Cardiac fibroblast (primary cell): ENCODE measurements around the gene MAGEB4.

Experiments
- DNase-seq, 2 donors: peaks; one replicate each; pipeline versions ENCODE4 v3.0.0 to v3.0.0-alpha.2; 2010; ENCODE audit warnings: low read depth in 2 of 2
- H3K4me3 ChIP-seq, 2 donors: replicated peaks in 1 of 2; 1 replicate in 1 of 2; 2 replicates in 1 of 2; pipeline ENCODE4 v1.5.1; 2011; ENCODE audit warnings: low read depth in 2 of 2, low read length in 2 of 2, mild to moderate bottlenecking in 2 of 2, moderate library complexity in 1 of 2
- CTCF ChIP-seq: IDR thresholded peaks from one replicate; pipeline ENCODE4 v1.5.1; 2011; ENCODE audit warnings: low read depth, mild to moderate bottlenecking, low read length, inconsistent platforms

The MAGEB4 gene

GRCh38 chrX:30253257-30253656 is 11.5 kb downstream of the MAGEB4 start:
- no peak for TF ChIP-seq CTCF
- no peak for DNase-seq
- H3K4me3 ChIP-seq, result no peak overlapping the region

DNA sequence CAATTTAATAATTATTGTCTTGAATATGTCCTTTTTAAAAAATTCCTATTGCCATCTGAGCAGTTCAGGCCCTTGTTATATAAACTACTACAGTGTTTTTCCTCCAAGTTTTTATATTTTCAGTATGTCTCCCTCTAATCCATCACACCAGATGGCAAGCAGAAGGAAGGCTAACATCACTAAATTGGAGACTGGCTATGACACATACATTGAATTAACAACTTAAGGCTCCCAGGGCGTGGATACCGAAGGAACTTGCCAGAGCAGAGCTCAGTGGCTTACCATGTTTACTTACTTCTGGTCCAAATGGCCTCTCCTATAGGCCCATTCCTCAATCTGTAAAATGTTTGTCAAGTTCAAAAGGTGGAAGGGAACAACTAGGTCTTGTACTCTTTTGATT is 18.1 kb downstream of the MAGEB4 start:
- no peak overlapping the region for H3K4me3 ChIP-seq
- DNase-seq, result no peak
- TF ChIP-seq CTCF, result no peak

GRCh38 chrX:30261012-30261411 is 19.2 kb downstream of the MAGEB4 start:
- H3K4me3 ChIP-seq, result no peak overlapping the region
- TF ChIP-seq CTCF, result no peak
- no peak for DNase-seq

DNA sequence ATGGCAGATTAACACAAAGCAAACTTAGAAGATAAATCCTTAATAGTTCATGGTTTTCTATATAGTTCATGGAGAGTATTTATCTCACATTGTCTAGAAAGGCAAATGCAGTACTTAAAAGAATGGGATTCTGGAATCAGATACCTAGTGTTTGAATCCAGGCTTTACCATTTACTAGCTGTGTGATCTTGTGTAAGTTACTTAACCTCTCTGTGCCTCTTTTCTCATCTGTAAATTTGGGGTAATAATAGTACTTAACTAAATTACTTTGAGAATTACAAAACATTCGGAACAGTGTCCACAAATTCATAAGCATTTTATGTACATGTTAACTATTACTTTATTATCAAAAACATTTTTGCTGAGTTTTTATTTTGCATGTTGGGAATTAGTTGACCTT is 21.0 kb downstream of the MAGEB4 start:
- no peak overlapping the region for H3K4me3 ChIP-seq
- no peak for TF ChIP-seq CTCF
- DNase-seq, result no peak

DNA sequence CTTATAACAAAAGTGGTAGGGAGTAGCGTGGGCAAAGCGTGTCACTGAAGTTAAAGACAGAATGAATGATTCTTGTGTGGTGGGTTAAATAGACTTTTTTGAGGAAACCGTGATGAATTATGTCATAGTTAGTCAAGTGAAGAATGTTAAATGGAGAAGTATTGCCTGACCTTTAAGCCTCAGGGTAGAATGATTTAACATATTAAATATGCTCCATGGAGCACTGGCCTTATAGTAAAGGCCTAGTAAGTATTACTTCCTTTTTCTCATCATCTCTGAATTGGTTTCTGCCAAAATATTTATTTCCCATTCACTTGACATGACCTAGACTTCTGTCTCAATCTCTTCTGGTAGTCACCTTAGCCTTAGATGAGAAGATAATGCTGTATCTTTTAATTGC is 28.8 kb downstream of the MAGEB4 start:
- DNase-seq, result no peak
- no peak overlapping the region for H3K4me3 ChIP-seq
- no peak for TF ChIP-seq CTCF

DNA sequence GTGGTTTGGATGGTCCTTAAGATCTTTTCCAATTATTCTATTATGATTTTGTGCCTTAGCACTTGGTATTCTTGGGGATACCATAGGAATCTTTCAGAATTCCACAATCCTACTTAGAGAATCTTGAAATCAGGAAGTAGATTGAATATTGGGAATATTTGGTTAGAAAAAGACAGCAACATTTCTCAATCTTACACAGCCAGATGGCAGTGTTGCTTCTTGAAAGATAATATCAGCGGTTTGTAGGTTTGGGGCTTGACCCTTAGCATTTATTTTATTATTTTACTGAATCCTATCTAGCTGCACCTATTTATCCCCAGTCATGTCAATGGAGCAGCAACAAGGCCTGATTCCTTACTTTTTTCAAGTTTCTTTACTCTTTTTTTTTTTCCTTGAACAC is 33.7 kb downstream of the MAGEB4 start:
- TF ChIP-seq CTCF, result peak; percentile 6
- H3K4me3 ChIP-seq, result no peak overlapping the region
- DNase-seq, result peak; percentile 35 to 38

DNA sequence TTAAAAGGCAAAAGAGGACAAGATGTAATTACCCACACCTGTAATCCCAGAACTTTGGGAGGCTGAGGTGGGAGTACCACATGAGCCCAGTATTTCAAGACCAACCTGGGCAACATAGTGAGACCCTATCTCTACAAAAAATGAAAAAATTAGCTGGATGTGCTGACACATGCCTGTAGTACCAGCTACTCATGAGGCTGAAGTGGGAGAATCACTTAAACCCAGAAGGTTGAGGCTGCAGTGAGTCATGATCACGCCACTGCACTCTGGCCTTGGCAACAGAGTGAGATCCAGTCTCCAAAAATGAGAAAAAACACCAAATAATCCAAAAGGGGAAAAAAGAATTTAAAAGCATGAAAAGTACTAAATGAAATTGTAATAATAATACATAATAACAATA is 36.6 kb downstream of the MAGEB4 start:
- peak; percentile 45 to 72 for DNase-seq
- H3K4me3 ChIP-seq, result no peak overlapping the region
- no peak for TF ChIP-seq CTCF
